NCI-H82 (cell line): ENCODE data around the gene STON2.

Experiments
- DNase-seq: peaks from one replicate; lab custom pipeline; 2025; lab: John Stamatoyannopoulos, UW

Gene STON2

DNA sequence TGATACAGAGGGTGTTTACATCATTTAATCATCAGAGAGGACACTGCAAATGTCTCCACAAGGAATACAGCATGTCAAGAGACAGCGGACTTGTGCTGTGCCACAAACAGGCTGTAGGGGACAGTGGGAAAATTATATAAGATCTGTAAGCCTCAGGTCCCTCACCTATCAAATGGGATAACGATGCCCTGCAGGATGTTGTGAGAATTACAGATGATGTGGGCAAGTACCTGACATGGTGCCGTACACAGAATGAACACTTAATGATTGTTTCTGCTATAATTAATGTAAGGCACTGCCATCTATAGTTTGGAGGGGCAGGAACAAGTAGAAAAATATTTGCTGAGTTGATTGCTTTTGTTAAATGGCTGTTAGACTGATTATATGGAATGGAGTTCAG, 97.5 kb downstream of the STON2 start:
- DNase-seq, result peak; percentile 51

DNA sequence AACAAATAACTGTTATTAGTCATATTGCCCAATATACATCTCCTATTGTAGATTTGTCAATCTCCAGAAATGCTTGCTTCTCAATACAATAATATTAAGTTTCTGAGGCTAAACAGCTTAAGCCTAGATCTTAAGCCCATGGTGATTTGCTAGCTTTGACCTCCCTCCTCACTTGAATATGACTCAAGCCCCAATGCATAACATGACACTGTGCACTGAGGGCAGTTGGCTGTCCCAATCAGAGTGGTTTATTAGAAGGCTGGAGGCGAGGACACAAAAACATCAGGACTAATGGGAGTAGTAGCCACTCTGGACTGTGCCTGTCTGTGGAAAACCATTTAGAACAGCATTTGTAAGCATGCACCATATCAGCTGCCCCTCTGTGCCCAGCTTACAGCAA, 98.3 kb downstream of the STON2 start:
- peak; percentile 53 for DNase-seq

- DNase-seq, result no peak
Measured at GRCh38 chr14:81301371-81301770, 98.8 kb downstream of the STON2 start.

DNA sequence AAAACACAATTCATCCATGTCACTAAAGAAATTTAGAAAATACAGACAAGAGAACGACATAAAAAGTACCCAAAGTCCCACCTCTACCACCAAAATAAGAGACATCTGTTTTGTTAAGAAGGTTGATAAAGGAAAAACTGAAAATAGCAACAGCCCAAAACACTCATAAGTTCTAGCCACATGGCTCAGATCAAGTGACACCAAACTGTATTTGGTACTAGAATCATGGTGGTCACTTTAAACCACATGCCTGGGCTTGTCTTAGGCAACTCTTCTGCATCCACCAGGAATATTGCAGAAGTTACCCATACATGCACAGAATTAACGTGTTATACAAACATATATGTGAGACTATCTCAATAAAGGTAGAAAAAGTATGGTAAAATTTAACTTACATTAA, 101.2 kb downstream of the STON2 start:
- DNase-seq, result peak; percentile 30

- peak; percentile 97 for DNase-seq
Measured at GRCh38 chr14:81298122-81298521, 102.0 kb downstream of the STON2 start.

GRCh38 chr14:81295958-81296923, 103.9 kb downstream of the STON2 start:
- no peak for DNase-seq

DNA sequence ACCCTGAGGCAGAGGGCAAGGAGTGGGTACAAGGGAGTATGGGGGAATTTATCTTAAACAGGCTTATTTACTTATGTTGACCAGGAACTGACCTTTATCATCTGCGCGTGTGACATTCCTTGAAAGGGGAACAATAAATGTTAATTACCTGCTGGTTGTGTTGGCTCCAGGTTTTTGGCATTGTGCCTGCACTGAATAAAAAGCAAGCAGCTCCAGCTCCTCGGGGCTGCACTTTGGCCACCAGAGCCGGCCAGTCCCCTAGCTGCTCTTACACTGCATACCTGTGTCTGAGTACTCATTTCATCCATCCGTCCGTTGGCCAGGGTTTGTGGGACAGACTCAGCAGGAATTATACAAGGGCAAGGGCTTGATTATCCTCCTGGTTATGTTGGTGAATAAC, 110.6 kb downstream of the STON2 start:
- DNase-seq, result no peak

- peak; percentile 14 for DNase-seq
Measured at GRCh38 chr14:81286574-81287370, 113.4 kb downstream of the STON2 start.

DNA sequence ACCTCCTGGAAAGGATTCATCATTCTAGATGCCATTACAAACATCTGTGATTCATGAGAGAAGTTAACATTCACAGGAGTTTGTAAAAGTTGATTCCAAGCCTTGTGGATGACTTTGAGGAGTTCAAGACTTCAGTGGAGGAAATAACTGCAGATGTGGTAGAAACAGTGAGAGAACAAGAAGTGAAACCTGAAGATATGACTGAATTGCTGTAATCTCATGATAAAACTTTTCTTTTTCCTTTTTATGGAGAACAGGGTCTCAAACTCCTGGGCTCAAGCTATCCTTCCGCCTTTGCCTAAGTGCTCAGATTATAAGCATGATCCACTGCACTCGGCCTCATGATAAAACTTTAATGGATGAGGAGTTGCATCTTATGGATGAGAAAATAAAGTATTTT, 114.9 kb downstream of the STON2 start:
- no peak for DNase-seq

DNA sequence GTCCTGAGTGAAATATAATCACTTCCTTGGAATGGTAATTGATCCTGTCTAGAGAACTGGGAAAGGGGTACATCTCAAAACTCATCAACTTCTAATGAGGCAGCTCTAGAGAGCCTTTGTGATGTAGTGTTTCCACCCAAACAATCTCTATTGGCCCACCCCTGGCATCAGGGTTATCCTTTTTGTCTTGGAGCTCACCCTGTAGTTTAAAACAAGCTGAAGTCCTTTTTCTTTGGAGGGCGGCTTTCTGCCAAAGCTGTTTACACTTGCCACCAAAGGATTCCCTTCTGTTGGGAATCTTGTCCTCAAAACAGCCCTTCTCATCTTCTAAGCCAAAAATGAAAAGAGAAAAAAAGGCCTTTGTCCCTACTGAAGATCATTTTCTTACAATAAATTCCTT, 118.8 kb downstream of the STON2 start:
- no peak for DNase-seq

DNA sequence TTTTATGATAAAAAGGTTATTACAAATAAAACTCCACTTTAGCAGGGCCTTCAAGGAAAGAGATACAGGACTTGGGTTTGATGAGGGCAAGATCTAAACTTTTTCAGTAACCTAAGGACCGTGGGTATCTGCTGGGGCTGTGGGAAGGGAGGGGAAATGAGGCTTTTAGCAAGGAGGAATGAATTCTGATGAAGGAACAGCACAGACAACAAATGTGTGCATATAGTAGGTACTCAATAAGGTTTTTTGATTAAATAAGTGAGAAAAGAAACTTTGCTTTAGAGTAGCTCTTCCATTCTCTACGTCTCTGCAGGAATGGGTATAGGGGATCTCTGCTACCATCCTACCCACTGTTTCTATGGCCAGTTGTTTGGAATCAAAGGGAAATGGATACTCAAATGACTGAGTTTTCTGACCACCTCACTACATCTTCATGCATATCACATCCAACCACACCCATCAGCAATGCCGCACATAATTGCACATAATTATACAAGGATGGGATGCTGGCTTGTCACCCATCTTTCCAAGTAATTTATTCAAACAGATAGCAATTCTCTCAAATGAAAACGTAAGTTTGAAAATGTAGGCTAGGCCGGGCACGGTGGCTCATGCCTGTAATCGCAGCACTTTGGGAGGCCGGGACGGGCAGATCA, 119.9 kb downstream of the STON2 start:
- no peak for DNase-seq

DNA sequence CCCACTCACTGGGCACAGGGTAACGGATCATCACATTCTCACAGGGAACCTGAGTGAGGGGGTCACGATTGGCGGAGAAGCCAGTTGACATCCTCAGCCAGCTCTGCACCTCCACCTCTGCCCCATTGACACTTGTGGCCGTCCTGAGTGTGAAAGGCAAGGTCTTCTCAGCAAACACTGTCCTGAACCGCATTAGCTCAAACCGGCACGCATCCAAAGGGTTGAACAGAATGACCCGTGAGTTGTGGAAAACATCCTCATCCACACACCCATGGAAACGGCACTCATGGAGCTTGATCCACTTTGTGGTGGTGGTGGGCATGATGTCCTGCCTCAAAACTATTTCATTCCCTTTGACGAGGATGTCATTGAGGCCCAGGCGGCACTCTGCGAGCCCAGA, 123.0 kb downstream of the STON2 start:
- no peak for DNase-seq

DNA sequence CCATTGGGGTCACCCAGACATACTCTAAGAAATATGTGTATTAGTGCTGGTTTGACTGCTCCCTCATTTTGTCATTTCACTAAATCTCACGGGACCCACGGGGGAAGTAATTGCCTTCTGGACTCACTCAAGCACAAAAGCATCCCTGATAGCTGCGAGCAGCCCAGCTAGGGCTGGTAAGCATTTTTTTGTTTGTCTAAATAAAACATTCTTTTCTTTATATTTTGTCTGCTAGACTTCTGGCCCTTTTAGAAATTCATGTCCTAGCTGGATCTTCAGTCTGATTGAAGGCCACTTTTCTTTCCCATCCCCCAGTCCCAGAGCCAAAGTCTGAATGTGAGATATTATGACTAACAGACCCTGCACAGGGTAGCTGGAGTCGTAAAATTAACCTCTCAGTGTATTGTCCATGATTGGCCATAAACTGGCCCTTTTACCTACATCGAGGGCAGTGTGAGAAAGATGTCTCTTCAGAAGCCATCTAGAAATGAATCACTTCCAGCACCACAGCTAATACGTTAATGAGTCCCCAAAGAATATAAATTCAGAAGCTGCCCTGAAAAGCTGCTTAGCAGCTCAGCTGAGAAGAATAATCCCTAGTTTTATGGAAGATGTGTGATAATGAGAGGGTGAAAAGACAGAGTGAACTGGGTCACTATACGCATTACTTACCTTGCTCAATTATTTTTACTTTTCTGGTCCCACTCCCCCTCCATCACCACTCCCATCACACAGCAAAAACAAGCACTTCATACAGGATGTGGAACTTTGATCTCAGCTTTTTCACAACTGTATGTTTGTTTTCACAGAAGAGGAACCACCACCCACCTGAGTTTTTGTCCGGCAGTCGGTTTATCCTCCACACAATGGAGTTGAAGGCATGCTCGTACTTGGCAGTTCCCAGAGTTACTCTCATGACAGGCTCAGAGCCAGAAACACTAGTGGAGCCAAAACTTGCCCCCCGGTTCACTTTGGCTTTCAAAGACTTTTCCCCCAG, 123.8 kb downstream of the STON2 start:
- peak; percentile 82 for DNase-seq

GRCh38 chr14:81275305-81276072, 124.6 kb downstream of the STON2 start:
- no peak for DNase-seq

DNA sequence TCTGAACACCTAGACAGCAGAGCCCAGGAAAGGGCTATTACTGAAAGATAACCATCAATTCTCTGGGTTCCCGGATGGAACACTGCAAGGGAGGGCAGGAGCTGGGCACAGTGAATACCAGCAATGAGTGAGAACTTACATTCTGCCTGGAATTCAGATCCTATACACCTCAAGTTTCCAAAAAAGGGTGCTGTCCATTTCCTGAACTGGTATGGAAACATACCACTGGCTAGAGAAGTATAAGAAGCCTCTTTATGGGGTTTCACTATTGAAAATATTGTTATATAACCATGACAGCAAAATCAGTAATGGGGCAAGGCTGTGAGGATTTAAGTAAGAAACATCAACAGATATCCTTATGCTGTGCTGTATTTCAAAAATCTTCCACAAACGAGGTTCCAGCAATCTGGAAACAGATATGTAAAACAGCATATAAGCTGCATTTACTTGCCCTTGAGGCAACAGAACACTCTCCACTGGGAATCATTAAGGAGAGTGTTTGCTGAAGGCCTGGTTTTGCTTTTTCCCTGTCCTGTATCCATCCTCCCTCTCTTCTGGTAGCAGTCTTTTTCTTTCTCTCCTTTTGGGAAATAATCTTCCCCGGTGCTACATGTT, 126.1 kb downstream of the STON2 start:
- DNase-seq, result no peak

GRCh38 chr14:81273521-81273920, 126.6 kb downstream of the STON2 start:
- no peak for DNase-seq

- no peak for DNase-seq
Measured at GRCh38 chr14:81272317-81272716, 127.8 kb downstream of the STON2 start.

- no peak for DNase-seq
Measured at GRCh38 chr14:81269979-81270375, 130.1 kb downstream of the STON2 start.

- DNase-seq, result peak; percentile 73
Measured at GRCh38 chr14:81269100-81269978, 130.8 kb downstream of the STON2 start.
